Suprapubic skin (tissue), 4 donors: Measurements from ENCODE around the gene USP34.

Experiments used
- EP300 ChIP-seq: sonication (generic); formaldehyde crosslinking; IDR thresholded peaks from one replicate; pipeline ENCODE4 v1.6.1; 2017; ENCODE audit warnings: antibody characterized with exemption
- POLR2A ChIP-seq, 2 donors: fragments of 450-650 bp; IDR thresholded peaks; one replicate each; pipeline ENCODE4 v1.6.1; 2017; ENCODE audit warnings: antibody characterized with exemption in 2 of 2, mild to moderate bottlenecking in 2 of 2, moderate library complexity in 2 of 2
- POLR2AphosphoS5 ChIP-seq, 3 donors: sonication (generic); formaldehyde crosslinking; IDR thresholded peaks; one replicate each; pipeline ENCODE4 v1.6.1; 2017; ENCODE audit warnings: antibody characterized with exemption in 3 of 3
- TF ChIP-seq, protein P1 (sequence below), 2 donors: fragments of 200-600 bp in 1 of 2; fragments of 450-650 bp in 1 of 2; sonication (generic) in 1 of 2; IDR thresholded peaks; one replicate each; pipeline ENCODE4 v1.5.1; 2016 to 2019; ENCODE audit warnings: antibody characterized with exemption in 2 of 2, mild to moderate bottlenecking in 1 of 2, moderate library complexity in 1 of 2

DNA sequence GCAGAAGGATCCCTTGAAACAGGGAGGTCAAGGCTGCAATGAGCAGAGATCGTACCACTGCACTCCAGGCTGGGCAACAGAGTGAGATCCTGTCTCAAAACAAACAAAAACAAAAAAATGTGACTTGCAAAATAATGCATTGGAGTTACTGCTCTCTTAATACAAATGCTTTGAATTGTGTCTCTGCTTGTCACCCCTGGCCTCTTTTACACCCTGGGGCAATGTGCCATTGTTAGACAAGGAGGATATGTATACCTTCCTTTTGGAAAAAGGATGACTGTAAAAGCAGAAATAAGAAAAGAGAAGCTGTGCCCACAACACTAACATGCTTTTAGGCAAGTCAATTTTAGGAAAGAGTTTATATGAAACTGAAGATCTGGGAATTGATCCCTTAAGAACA is 329.7 kb downstream of the USP34 start:
- TF ChIP-seq, protein P1, sequence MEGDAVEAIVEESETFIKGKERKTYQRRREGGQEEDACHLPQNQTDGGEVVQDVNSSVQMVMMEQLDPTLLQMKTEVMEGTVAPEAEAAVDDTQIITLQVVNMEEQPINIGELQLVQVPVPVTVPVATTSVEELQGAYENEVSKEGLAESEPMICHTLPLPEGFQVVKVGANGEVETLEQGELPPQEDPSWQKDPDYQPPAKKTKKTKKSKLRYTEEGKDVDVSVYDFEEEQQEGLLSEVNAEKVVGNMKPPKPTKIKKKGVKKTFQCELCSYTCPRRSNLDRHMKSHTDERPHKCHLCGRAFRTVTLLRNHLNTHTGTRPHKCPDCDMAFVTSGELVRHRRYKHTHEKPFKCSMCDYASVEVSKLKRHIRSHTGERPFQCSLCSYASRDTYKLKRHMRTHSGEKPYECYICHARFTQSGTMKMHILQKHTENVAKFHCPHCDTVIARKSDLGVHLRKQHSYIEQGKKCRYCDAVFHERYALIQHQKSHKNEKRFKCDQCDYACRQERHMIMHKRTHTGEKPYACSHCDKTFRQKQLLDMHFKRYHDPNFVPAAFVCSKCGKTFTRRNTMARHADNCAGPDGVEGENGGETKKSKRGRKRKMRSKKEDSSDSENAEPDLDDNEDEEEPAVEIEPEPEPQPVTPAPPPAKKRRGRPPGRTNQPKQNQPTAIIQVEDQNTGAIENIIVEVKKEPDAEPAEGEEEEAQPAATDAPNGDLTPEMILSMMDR (IDR thresholded peaks at IDR 0.05): no peak
- no peak for TF ChIP-seq POLR2A (IDR thresholded peaks at IDR 0.05)
- no peak for TF ChIP-seq EP300
- no peak for TF ChIP-seq POLR2AphosphoS5 (IDR thresholded peaks at IDR 0.05)
